ENCODE data around the gene UBE3D.
"Not testable (repeated sequence)": the region's sequence is repeated elsewhere in the genome, so short reads cannot be mapped to it uniquely, and the experiment has no call there.

The UBE3D gene

DNA sequence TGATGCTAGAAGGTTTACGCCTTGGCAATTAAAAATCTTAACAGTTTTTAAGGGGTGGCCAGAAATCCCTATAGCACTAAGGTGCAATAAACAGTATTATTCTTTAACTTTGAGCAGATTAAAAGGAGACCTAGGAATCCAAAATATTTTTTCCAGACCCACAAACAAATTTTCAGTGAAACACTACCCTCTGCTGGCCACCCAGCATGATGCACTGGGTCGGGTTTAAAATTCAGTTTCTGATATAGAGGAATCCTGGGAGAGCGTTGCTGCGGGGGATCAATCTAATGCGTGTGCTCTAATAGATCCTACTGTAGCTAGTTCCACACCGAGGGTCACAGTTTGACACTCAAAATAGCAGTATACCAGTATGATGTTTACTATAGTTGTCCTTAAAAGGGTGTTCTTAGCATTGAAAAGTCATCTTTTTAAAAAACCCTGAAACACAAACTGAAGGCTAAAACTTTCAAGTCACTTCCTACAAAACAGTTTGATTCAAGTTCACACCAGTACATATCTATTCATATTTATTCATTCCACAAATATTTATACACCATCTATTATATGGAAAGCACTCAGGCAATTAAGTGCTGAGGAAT lies 10.2 kb downstream of the UBE3D start:
- no peak for FAIRE-seq
- DNase-seq (ENCODE audit: insufficient read length, low spot score) = peak; percentile 45

DNA sequence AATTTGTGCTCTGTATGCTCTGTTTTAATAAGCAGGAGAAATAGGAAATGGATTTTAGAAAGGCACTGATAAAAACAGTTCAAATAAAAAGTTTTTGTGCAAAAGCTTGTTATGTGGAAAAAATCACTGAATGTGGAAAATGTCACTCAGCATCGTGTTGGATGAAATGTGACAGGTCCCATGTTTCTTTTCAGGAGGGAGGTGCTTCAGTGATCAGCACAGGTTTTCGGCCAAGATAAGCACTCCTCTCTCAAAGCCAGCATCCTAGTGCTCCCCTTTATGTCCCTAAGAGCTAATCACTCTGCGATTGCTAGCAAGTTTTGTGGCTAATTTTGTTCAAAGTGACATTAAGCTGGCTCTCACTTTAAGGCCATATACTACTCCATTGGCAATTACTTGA lies 12.0 kb downstream of the UBE3D start:
- FAIRE-seq = no peak
- no peak for DNase-seq (ENCODE audit: insufficient read length, low spot score)

- DNase-seq (ENCODE audit: insufficient read length, low spot score) (no peak), FAIRE-seq (no peak)
Observed at GRCh38 chr6:83051377-83052172, 14.1 kb downstream of the UBE3D start.

GRCh38 chr6:83047065-83047754 lies 18.4 kb downstream of the UBE3D start:
- no peak for DNase-seq (ENCODE audit: insufficient read length, low spot score)
- no peak for FAIRE-seq

DNA sequence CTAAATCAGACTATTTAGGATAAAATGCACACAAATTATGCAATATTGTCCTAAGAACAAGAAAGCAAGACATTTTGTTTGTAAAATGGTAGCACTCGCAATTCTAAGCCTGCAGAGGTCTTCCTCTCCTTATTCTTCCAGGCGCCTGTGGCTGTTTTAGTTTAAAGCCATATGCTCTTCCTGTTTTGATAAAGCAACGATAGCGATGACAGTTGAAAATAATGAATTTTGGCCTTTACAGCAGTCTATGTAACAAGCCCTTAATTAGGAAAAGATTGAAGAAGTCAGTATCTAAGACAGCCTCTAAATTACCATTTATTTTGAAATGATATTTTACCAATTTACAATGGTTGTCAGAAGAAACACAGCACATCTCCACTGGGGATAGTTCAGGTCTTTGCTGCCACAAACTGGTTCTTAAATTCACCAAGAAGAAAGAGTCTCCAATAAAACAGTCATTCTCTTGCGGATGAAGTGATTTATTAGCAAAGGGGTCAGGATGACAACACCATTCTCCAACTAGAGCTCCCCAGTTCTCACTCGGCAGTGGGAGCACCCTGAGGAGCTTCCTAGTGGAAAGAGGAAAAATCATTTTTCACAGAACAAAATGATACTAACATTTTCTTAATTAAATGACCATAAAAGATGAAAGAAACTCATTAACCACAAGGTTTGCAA lies 21.4 kb downstream of the UBE3D start:
- no peak for DNase-seq (ENCODE audit: insufficient read length, low spot score)
- no peak for FAIRE-seq

GRCh38 chr6:83042467-83043053 lies 23.1 kb downstream of the UBE3D start:
- FAIRE-seq (no peak), DNase-seq (ENCODE audit: insufficient read length, low spot score) (no peak)

DNA sequence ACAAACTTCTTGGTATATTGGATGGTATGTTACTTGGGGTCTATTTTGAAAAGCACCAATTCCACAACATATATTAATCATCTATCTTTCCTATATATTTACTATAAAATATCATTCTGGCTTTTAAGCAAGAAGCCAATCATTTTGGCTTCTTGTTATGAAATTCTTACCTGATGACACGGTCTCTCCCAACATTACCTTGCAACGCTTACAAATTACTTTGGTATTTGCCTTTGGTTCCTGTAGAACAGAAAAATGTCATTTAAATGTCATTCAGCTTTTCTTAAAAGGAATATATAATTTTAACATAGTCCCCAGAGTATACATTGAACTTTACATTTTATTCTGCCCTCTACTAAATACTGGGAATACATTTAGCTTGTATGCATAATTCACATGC lies 27.4 kb downstream of the UBE3D start:
- DNase-seq (ENCODE audit: insufficient read length, low spot score) = no peak

DNA sequence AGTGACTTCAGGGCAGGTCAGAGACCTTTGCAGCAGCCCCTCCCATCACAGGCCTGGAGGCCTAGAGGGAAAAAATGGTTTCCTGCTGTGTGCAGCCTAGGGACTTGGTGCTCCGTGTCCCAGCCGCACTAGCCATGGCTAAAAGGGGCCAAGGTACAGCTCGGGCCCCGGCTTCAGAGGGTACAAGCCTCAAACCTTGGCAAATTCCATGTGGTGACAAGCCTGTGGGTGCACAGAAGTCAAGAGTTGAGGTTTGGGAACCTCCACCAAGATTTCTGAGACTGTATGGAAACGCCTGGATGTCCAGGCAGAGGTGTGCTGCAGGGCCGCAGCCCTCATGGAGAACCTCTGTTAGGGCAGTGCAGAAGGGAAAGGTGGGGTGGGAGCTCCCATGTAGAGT lies 34.0 kb downstream of the UBE3D start:
- FAIRE-seq = no peak
- no peak for DNase-seq (ENCODE audit: insufficient read length, low spot score)

More for the DNA sequence above, 27.4 kb downstream of the UBE3D start:
- FAIRE-seq = no peak

- no peak for DNase-seq (ENCODE audit: insufficient read length, low spot score)
- FAIRE-seq = peak; percentile 20
Observed at GRCh38 chr6:83019741-83020140, 45.9 kb downstream of the UBE3D start.

DNA sequence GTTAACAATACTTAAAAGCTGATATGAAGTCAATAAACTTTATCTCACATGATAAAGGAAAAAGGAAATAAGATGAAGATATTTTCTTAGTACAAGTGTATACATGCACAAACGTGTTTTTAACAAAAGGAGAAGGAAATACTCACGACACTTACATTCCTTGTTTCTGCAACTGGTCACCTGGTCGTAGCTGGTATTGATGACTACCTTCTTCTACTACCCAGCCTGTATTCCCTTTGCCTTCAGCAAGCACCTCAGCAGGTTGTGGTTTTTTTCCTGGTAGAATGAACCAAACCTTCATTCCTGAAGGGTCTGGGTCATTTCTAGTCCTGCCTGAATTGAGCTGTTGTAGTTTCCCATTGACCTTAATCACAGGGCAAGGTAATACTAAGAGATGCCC lies 54.5 kb downstream of the UBE3D start:
- FAIRE-seq; DNase-seq (ENCODE audit: insufficient read length, low spot score): not testable (repeated sequence)

- FAIRE-seq = no peak
- no peak for DNase-seq (ENCODE audit: insufficient read length, low spot score)
Observed at GRCh38 chr6:83008626-83009025, 57.0 kb downstream of the UBE3D start.

- FAIRE-seq (no peak), DNase-seq (ENCODE audit: insufficient read length, low spot score) (no peak)
Observed at GRCh38 chr6:83006270-83006905, 59.3 kb downstream of the UBE3D start.

DNA sequence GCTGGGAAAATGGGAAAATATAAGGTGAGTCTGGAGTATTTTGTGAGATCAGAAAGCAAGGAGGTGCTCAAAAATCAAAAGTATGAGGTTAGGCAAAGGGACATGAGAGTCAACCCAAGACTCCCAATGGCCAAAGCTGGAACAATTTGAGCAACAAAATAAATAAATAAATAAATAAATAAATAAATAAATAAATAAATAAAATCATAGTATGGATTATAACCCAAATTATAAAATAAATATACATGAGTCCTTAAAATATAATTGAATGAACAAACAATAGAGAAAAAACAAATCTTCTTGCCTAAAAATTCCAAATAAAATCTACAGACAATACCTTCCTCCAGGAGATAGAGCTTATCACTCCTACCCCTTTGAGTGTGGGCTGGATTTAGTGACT lies 69.5 kb downstream of the UBE3D start:
- DNase-seq (ENCODE audit: insufficient read length, low spot score) = no peak
- FAIRE-seq = no peak

DNA sequence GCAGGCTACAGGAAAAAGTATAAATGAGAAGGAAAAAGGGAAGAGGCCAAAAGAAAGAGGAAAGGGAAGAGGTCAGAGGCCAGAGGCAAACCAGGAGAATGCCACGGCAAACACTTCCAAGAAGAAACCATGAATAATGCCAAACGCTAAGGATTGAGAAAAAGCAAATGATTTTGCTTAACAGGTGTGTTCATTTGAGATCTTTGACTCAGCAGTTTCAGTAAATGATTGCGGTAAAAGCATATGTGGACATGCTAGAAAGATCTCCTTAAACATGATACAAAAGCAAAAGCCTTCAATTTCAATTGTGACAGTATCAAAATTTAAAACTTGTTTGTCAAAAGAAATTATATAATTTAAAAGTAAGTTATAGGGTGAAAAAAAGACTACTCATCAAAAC lies 70.6 kb downstream of the UBE3D start:
- FAIRE-seq = no peak

DNA sequence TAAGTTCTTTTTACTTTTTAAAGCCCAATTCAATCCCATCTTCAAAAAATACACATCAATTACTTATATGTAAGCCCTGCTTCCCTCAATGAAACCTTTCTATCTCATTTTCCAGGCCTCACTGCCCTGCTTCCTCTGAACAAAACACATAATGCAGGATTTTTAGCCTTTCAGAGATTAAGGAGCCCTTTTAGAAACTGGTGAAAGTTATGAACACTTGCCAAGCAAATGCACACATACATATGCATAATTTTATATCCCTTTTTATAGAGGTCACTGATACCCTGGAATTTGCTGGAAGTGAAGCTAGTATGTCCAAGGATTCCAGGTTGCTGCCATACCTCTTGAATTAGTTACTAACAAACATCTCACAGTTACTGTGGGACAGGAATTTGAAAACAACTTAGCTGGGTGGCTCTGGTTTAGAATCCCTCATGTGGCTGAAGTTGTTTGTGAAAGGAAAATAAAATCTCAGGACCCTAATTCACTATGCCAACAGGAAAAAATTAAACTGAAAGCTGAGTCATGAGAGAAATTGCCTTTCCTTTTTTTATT lies 75.8 kb downstream of the UBE3D start:
- DNase-seq (ENCODE audit: insufficient read length, low spot score) (no peak), FAIRE-seq (no peak)

More for the DNA sequence above, 70.6 kb downstream of the UBE3D start:
- no peak for DNase-seq (ENCODE audit: insufficient read length, low spot score)

DNA sequence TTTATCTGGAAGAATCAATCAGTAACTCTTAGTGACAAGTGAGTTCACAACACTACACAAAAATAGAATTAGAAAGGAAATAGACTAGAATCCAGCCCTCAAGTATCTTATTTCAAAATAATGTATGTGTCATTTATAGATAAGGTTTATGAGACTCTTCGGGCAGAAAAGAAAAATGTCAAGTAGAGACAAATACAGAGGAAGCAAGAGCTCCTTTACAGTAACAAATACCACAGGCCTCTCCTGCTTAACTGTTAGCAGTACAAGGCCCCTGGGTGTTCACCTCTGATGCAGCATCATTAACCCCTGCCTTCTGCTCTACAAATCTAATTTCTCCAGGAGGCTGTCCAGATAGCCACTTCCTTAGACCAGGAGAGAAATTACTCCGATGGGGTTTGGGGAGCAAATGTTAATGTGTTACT lies 76.7 kb downstream of the UBE3D start:
- FAIRE-seq = no peak
- peak; percentile 22 for DNase-seq (ENCODE audit: insufficient read length, low spot score)

DNA sequence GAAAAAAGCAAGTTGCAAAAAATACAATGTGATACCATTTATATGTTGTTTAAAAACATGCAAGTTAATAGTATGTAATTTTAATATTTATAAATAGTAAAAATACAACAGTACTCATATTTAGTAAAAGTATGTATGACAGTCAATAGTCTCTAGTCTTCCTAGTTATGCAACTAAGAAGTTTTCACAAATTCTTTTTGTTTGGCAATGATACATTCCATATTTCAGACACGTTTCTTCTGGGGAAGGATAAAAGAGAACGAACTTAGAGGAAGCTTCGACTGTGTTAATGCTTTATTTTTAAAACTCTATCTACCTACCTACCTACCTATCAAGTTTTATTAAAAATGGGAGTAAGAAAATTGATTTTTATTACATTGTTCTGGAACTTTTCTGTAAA lies 77.7 kb downstream of the UBE3D start:
- no peak for DNase-seq (ENCODE audit: insufficient read length, low spot score)
- FAIRE-seq = no peak

DNA sequence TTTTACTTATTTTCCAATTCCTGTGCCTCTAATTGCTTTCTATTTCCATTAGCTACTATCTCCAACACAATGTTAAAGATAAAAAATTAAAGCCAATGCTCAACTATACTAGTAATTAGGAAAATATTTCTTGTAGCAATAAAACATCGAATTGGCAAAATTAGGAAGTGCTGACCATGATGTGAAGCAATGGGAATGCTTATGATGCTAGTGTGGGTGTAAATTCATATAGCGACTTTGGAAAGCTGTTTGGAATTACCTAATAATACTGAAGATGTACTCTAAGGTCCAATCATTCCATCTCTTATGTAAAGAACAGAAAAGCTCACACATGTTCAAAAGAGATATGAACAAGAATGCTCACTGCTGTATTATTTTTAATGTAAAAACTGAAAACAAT lies 78.2 kb downstream of the UBE3D start:
- DNase-seq (ENCODE audit: insufficient read length, low spot score) (no peak), FAIRE-seq (no peak)

DNA sequence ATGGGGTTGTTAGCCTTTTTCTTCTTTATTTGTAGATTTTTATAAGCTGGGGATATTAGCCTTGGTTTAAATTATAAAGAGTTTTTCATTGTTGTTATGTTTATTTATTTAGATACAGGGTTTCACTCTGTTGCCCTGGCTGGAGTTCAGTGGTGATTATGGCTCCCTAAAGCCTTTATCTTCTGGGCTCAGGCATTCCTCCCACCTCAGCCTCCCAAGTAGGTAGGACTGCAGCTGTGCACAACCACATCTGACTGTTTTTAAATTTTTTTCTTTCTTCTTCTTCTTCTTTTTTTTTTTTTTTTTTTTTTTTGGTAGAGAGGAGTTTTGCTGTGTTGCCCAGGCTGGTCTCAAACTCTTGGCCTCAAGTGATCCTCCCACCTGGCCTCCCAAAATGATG lies 80.9 kb downstream of the UBE3D start:
- DNase-seq (ENCODE audit: insufficient read length, low spot score) (no peak), FAIRE-seq (no peak)

GRCh38 chr6:82980086-82980485 lies 85.6 kb downstream of the UBE3D start:
- no peak for DNase-seq (ENCODE audit: insufficient read length, low spot score)
- FAIRE-seq = no peak
